Osteocyte (in vitro differentiated cells): Measurements from ENCODE around the gene ZNF79. TPM values are rescaled to one million over a fixed set of nuclear protein-coding genes. Genes with fewer than 3 reads are reported as not detected.
A peak's percentile ranks its signal among the peaks of the same experiment; 100 is the strongest.

Source experiments
- DNase-seq: peaks from one replicate; pipeline ENCODE4 v3.0.0; 2021; ENCODE audit warnings: mixed read lengths; ENCODE audit not compliant: unreplicated experiment; ENCODE audit errors: extremely low spot score
- H3K27ac Mint-ChIP-seq: one replicate; pipeline ENCODE4 v1.8.0; 2021; ENCODE audit warnings: mild to moderate bottlenecking, mixed read lengths; ENCODE audit not compliant: unreplicated experiment
- H3K27me3 Mint-ChIP-seq: one replicate; pipeline ENCODE4 v1.8.0; 2021; ENCODE audit warnings: mixed read lengths; ENCODE audit not compliant: unreplicated experiment
- H3K36me3 Mint-ChIP-seq: one replicate; pipeline ENCODE4 v1.8.0; 2021; ENCODE audit warnings: mixed read lengths; ENCODE audit not compliant: unreplicated experiment
- H3K4me1 Mint-ChIP-seq: one replicate; pipeline ENCODE4 v1.8.0; 2021; ENCODE audit warnings: mixed read lengths; ENCODE audit not compliant: unreplicated experiment
- H3K4me3 Mint-ChIP-seq: one replicate; pipeline ENCODE4 v1.8.0; 2021; ENCODE audit warnings: mild to moderate bottlenecking, moderate library complexity, mixed read lengths; ENCODE audit not compliant: unreplicated experiment
- H3K9me3 Mint-ChIP-seq: one replicate; pipeline ENCODE4 v1.8.0; 2021; ENCODE audit warnings: mixed read lengths; ENCODE audit not compliant: unreplicated experiment
- CTCF ChIP-seq: fragments of 200-600 bp; sonication (generic); IDR thresholded peaks from 2 replicates; pipeline ENCODE4 v1.5.0; 2021; ENCODE audit warnings: antibody characterized with exemption, mild to moderate bottlenecking, moderate library complexity
- total RNA-seq: library from RNA; stranded (reverse); gene quantifications from 2 replicates; pipeline ENCODE4 v1.2.1, GENCODE V29; 2021

Gene ZNF79
- total RNA-seq, 1 donor from 2014 or later, result 9.0 TPM

GRCh38 chr9:127444283-127444920, 20.2 kb downstream of the ZNF79 start:
- DNase-seq, result no peak
- Mint-ChIP-seq H3K9me3 (no peaks in the 10 kb centered on the region), H3K27me3 (no peaks in the 10 kb centered on the region), H3K27ac (peak overlapping the region; percentile 21), H3K4me1 (peaks cover 20% of the 10 kb centered on the region), H3K4me3 (no peak overlapping the region), H3K36me3 (peaks cover 68% of the 10 kb centered on the region)
- TF ChIP-seq CTCF, result no peak

- Mint-ChIP-seq H3K36me3 (peaks cover 69% of the 10 kb centered on the region), H3K4me1 (peaks cover 28% of the 10 kb centered on the region), H3K4me3 (no peak overlapping the region), H3K27me3 (no peaks in the 10 kb centered on the region), H3K27ac (no peak overlapping the region), H3K9me3 (no peaks in the 10 kb centered on the region)
- TF ChIP-seq CTCF, result no peak
- DNase-seq, result no peak
These were observed 21.0 kb downstream of the ZNF79 start for GRCh38 chr9:127444921-127445850.

GRCh38 chr9:127445851-127446712, 21.9 kb downstream of the ZNF79 start:
- H3K27ac Mint-ChIP-seq, result peak overlapping the region; percentile 34
- TF ChIP-seq CTCF, result no peak
- H3K36me3 Mint-ChIP-seq, result peaks cover 60% of the 10 kb centered on the region
- no peaks in the 10 kb centered on the region for H3K9me3 Mint-ChIP-seq
- H3K4me3 Mint-ChIP-seq, result no peak overlapping the region
- no peaks in the 10 kb centered on the region for H3K27me3 Mint-ChIP-seq
- no peak for DNase-seq
- H3K4me1 Mint-ChIP-seq, result peaks cover 31% of the 10 kb centered on the region

- Mint-ChIP-seq H3K36me3 (peaks cover 58% of the 10 kb centered on the region), H3K9me3 (no peaks in the 10 kb centered on the region), H3K27me3 (no peaks in the 10 kb centered on the region), H3K4me3 (no peak overlapping the region), H3K4me1 (peaks cover 34% of the 10 kb centered on the region), H3K27ac (peak overlapping the region; percentile 47)
- no peak for TF ChIP-seq CTCF
- no peak for DNase-seq
These were observed 22.7 kb downstream of the ZNF79 start for GRCh38 chr9:127446713-127447415.
